ENCODE results near the gene ANXA5. TPM values are rescaled to one million over a fixed set of nuclear protein-coding genes. Genes with fewer than 3 reads are reported as not detected.

Gene ANXA5
- total and polyA plus RNA-seq, 9 of the 15 experiments (the other 6 are each of a cell fraction or from before 2014, with no cell fraction given): 49.9 to 131 (median 84.5) TPM

- no peak for TF ChIP-seq MGA (IDR thresholded peaks at IDR 0.05)
- TF ChIP-seq CBFA2T2 (conservative IDR thresholded peaks at IDR 0.05): no peak
- TF ChIP-seq ZNF232 (CRISPR knock-in tag; IDR thresholded peaks at IDR 0.05): no peak
- no peak for TF ChIP-seq MAFG (tag; conservative IDR thresholded peaks at IDR 0.05)
- TF ChIP-seq MYBL2 (IDR thresholded peaks at IDR 0.05; ENCODE audit: low read depth): no peak
- no peak for TF ChIP-seq MYBL2 (CRISPR knock-in tag; IDR thresholded peaks at IDR 0.05; ENCODE audit: borderline replicate concordance)
- no peak for TF ChIP-seq PURB (CRISPR knock-in tag; IDR thresholded peaks at IDR 0.05; ENCODE audit: low read depth)
- no peak for TF ChIP-seq NCOA2 (IDR thresholded peaks at IDR 0.05; ENCODE audit: partially characterized antibody in 2 of 2)
- no peak for TF ChIP-seq CHCHD3 (CRISPR knock-in tag; IDR thresholded peaks at IDR 0.05)
- no peak for TF ChIP-seq NFIX (CRISPR knock-in tag; IDR thresholded peaks at IDR 0.05; ENCODE audit: low read depth)
- no peak for TF ChIP-seq ZNF780A (CRISPR knock-in tag; IDR thresholded peaks at IDR 0.05)
- no peak for TF ChIP-seq ZNF311 (CRISPR knock-in tag; IDR thresholded peaks at IDR 0.05)
- no peak for TF ChIP-seq SNIP1 (IDR thresholded peaks at IDR 0.05; ENCODE audit: low read depth)
- TF ChIP-seq RB1 (IDR thresholded peaks at IDR 0.05; ENCODE audit: low read depth): no peak
- TF ChIP-seq MLX (CRISPR knock-in tag; conservative IDR thresholded peaks at IDR 0.05): no peak
- no peak for TF ChIP-seq FOXP1 (CRISPR knock-in tag; IDR thresholded peaks at IDR 0.05)
- TF ChIP-seq TFAP4 (CRISPR knock-in tag; IDR thresholded peaks at IDR 0.05; ENCODE audit: borderline replicate concordance): no peak
Observed at GRCh38 chr4:121684016-121684415, 12.8 kb downstream of the ANXA5 start (continued).
